DOHH2 (cell line): ENCODE data around the gene RUFY4.

Experiments
- H3F3A ChIP-seq: fragments of 200-600 bp; sonication (generic), shearing (Covaris generic); 2 replicates; pipeline ENCODE4 v1.6.0; 2016; ENCODE audit warnings: antibody characterized with exemption, mild to moderate bottlenecking; ENCODE audit not compliant: control insufficient read depth, insufficient read depth
- H3K27ac ChIP-seq: fragments of 200-600 bp; sonication (generic); 2 replicates; pipeline ENCODE4 v1.5.1; 2014; ENCODE audit warnings: low read depth, mild to moderate bottlenecking, low read length, moderate library complexity
- H3K27me3 ChIP-seq: fragments of 200-600 bp; sonication (generic); 2 replicates; pipeline ENCODE4 v1.6.1; 2014; ENCODE audit warnings: mild to moderate bottlenecking, low read length, mixed read lengths; ENCODE audit not compliant: control insufficient read depth
- H3K36me3 ChIP-seq: fragments of 200-600 bp; sonication (generic); 2 replicates; pipeline ENCODE4 v1.6.1; 2014; ENCODE audit warnings: mild to moderate bottlenecking, low read length, moderate library complexity, mixed read lengths; ENCODE audit not compliant: control insufficient read depth
- H3K4me1 ChIP-seq: fragments of 200-600 bp; sonication (generic); 2 replicates; pipeline ENCODE4 v1.6.1; 2014; ENCODE audit warnings: mild to moderate bottlenecking, low read length, mixed read lengths; ENCODE audit not compliant: control insufficient read depth
- H3K4me2 ChIP-seq: fragments of 200-600 bp; sonication (generic); 2 replicates; pipeline ENCODE4 v1.6.0; 2014; ENCODE audit warnings: mild to moderate bottlenecking, low read length, moderate library complexity
- H3K4me3 ChIP-seq: fragments of 200-600 bp; sonication (generic); 2 replicates; pipeline ENCODE4 v1.5.1; 2014; ENCODE audit warnings: mild to moderate bottlenecking, low read length, mixed read lengths
- H3K79me2 ChIP-seq: fragments of 200-600 bp; sonication (generic); 2 replicates; pipeline ENCODE4 v1.6.1; 2014; ENCODE audit warnings: mild to moderate bottlenecking, low read length, mixed read lengths; ENCODE audit not compliant: control insufficient read depth
- H3K9me2 ChIP-seq: fragments of 200-600 bp; sonication (generic); replicated peaks from 2 replicates; pipeline ENCODE4 v1.6.1; 2014; ENCODE audit warnings: mild to moderate bottlenecking, low read length, mixed read lengths; ENCODE audit not compliant: control insufficient read depth
- H3K9me3 ChIP-seq: fragments of 200-600 bp; sonication (generic); 2 replicates; pipeline ENCODE4 v1.6.1; 2014; ENCODE audit warnings: antibody characterized with exemption, low read length, mixed read lengths; ENCODE audit not compliant: control insufficient read depth, insufficient read depth
- H4K20me1 ChIP-seq: fragments of 200-600 bp; sonication (generic); 2 replicates; pipeline ENCODE4 v1.6.0; 2014; ENCODE audit warnings: low read depth, mild to moderate bottlenecking, antibody characterized with exemption, low read length, moderate library complexity; ENCODE audit not compliant: control insufficient read depth, insufficient read depth
- EZH2phosphoT487 ChIP-seq: fragments of 200-600 bp; sonication (generic); IDR thresholded peaks from 2 replicates; pipeline ENCODE4 v1.6.1; 2017; ENCODE audit warnings: borderline replicate concordance, mild to moderate bottlenecking, antibody characterized with exemption, low read length, moderate library complexity, mixed read lengths
- TF ChIP-seq, protein P1 (sequence below): fragments of 200-600 bp; sonication (generic); IDR thresholded peaks from one replicate; pipeline ENCODE4 v1.5.1; 2014; ENCODE audit warnings: antibody characterized with exemption, mild to moderate bottlenecking, low read depth, low read length; ENCODE audit not compliant: poor library complexity, severe bottlenecking

The RUFY4 gene

DNA sequence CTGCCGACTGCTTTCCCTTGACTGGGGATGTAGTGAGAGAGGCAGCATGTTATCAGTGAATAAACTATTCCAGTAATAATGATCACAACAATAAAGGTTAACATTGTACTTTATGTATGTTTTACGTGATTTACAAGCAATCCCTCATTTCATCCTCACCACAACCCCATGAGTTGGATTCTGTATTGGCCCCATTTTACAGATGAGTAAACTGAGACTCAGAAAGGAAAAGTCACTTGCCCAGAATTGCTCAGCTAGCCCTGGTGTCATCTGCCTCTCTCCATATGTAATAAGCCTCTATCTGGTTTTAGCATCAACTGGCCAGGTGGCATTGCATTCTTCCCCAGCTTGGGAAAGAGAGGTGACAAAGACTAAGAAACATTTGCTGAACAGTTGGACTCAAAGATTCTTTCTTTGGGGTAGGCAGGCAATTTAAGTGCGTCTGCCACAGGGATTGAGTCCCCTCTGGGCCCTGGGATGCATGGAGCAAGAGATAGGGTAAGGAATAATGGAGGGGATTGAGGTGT lies 58.9 kb downstream of the RUFY4 start:
- Histone ChIP-seq H3K4me3 (no peak overlapping the region), H3K9me3 (no peaks in the 10 kb centered on the region), H3F3A (no peaks in the 10 kb centered on the region), H3K27me3 (peaks cover 7% of the 10 kb centered on the region), H4K20me1 (no peaks in the 10 kb centered on the region; the same call in 1 of the 2 replicates), H3K4me2 (no peak overlapping the region), H3K27ac (no peak overlapping the region), H3K36me3 (no peaks in the 10 kb centered on the region), H3K79me2 (no peaks in the 10 kb centered on the region), H3K9me2 (no peaks in the 10 kb centered on the region), H3K4me1 (no peaks in the 10 kb centered on the region)
- TF ChIP-seq EZH2phosphoT487: no peak
- TF ChIP-seq, protein P1, sequence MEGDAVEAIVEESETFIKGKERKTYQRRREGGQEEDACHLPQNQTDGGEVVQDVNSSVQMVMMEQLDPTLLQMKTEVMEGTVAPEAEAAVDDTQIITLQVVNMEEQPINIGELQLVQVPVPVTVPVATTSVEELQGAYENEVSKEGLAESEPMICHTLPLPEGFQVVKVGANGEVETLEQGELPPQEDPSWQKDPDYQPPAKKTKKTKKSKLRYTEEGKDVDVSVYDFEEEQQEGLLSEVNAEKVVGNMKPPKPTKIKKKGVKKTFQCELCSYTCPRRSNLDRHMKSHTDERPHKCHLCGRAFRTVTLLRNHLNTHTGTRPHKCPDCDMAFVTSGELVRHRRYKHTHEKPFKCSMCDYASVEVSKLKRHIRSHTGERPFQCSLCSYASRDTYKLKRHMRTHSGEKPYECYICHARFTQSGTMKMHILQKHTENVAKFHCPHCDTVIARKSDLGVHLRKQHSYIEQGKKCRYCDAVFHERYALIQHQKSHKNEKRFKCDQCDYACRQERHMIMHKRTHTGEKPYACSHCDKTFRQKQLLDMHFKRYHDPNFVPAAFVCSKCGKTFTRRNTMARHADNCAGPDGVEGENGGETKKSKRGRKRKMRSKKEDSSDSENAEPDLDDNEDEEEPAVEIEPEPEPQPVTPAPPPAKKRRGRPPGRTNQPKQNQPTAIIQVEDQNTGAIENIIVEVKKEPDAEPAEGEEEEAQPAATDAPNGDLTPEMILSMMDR: no peak

DNA sequence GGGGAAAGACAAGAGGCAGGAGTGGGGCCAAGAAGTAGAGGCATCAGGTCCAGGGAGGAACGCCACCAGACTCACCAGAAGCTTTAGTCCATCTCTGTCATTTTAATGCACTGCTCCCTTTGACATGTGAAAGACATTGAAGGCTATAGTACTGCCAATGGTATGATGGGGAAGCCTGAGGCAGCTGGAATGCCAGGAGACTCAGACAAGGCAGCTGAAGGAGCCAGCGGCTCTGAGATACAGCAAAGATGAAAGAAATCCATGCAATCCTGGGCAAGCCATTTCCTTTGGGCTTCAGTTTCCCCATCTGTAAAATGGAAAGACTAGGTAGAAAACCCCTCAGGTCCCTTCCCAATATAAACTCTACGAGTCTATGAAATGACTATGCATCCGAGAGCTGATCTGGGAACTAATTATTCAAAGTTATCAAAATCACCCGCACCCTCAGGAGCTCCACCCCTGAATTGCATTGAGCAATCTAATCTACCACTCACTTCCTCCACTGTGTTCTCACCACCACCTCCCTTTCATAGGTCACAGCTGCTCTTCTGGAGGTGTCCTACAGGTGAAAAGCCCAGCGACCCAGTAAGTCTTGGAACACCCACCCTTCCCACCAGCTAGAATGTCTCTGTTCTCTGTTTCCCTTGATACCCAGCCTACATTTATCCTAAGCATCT lies 59.9 kb downstream of the RUFY4 start:
- no peak for TF ChIP-seq EZH2phosphoT487
- TF ChIP-seq, protein P1: no peak
- H3K36me3 ChIP-seq: no peaks in the 10 kb centered on the region
- H3K4me3 ChIP-seq: no peak overlapping the region
- H4K20me1 ChIP-seq: no peaks in the 10 kb centered on the region; the same call in 1 of the 2 replicates
- H3K79me2 ChIP-seq: no peaks in the 10 kb centered on the region
- H3K27ac ChIP-seq: no peak overlapping the region
- peaks cover 7% of the 10 kb centered on the region for H3K27me3 ChIP-seq
- H3K9me2 ChIP-seq: no peaks in the 10 kb centered on the region
- H3K4me1 ChIP-seq: no peaks in the 10 kb centered on the region
- H3K9me3 ChIP-seq: no peaks in the 10 kb centered on the region
- H3K4me2 ChIP-seq: no peak overlapping the region
- no peaks in the 10 kb centered on the region for H3F3A ChIP-seq

DNA sequence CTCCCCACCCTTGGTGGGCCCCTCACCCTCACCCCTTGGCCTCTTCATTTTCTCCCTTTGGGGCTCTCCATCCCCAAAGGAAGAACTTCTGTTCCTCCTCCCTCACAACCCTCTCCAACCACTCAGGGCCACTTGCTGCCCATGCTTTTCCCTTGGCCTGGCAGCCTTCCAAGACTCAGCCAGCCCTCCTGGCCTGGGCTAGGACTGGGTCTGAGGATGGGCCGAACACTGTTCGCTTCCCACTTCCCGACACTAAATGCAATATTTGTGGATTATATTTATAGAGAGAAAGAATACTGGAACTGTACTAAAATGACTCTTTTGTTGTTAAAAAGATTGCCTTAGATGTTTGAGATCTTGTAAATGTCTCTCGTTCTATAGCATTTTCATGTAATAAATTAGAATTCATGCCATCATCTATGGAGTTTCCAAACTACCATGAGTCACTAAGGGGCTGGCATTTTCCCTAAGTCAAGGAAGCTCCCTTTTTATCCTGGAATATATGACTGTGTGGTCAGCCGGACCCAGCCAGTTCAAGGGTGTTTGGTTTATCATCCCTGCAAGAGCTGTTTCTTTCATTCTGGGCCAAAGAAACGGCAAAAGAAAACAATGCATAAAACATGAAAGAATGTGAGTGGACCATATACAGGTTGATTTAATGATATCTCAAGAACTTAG lies 60.5 kb downstream of the RUFY4 start:
- no peaks in the 10 kb centered on the region for H3K9me3 ChIP-seq
- no peak overlapping the region for H3K4me2 ChIP-seq
- H3K4me3 ChIP-seq: no peak overlapping the region
- H3F3A ChIP-seq: no peaks in the 10 kb centered on the region
- no peaks in the 10 kb centered on the region for H3K36me3 ChIP-seq
- TF ChIP-seq EZH2phosphoT487: no peak
- TF ChIP-seq, protein P1: no peak
- no peaks in the 10 kb centered on the region for H3K79me2 ChIP-seq
- no peak overlapping the region for H3K27ac ChIP-seq
- H3K9me2 ChIP-seq: no peaks in the 10 kb centered on the region
- no peaks in the 10 kb centered on the region; the same call in 1 of the 2 replicates for H4K20me1 ChIP-seq
- no peaks in the 10 kb centered on the region for H3K4me1 ChIP-seq
- peaks cover 7% of the 10 kb centered on the region for H3K27me3 ChIP-seq
